OCI-LY3 (cell line): ENCODE results near the gene DNMT3B.

Source experiments
- H2AFZ ChIP-seq: fragments of 200-600, 300-600 bp; shearing (Covaris generic); 2 replicates; pipeline ENCODE4 v1.6.0; 2014; ENCODE audit warnings: antibody characterized with exemption, low read depth, low read length
- H3K27ac ChIP-seq: fragments of 200-600, 300-600 bp; sonication (generic); 2 replicates; pipeline ENCODE4 v1.5.1; 2014; ENCODE audit warnings: mild to moderate bottlenecking, low read length, moderate library complexity, mixed read lengths
- H3K27me3 ChIP-seq: fragments of 200-600, 300-600 bp; sonication (generic); 2 replicates; pipeline ENCODE4 v1.6.1; 2014; ENCODE audit warnings: low read depth, low read length, mixed read lengths
- H3K36me3 ChIP-seq: fragments of 200-600, 300-600 bp; sonication (generic); replicated peaks from 2 replicates; pipeline ENCODE3; 2014; ENCODE audit warnings: low read depth, low read length, mixed read lengths
- H3K4me1 ChIP-seq: fragments of 300-600, 200-600 bp; sonication (generic); 2 replicates; pipeline ENCODE4 v1.6.1; 2014; ENCODE audit warnings: low read length, mixed read lengths
- H3K4me2 ChIP-seq: fragments of 200-600, 300-600 bp; sonication (generic); 2 replicates; pipeline ENCODE4 v1.6.1; 2014; ENCODE audit warnings: low read length, mixed read lengths
- H3K4me3 ChIP-seq: fragments of 300-600, 200-600 bp; sonication (generic); 2 replicates; pipeline ENCODE4 v1.5.1; 2014; ENCODE audit warnings: antibody characterized with exemption, mild to moderate bottlenecking, low read length, moderate library complexity
- H3K79me2 ChIP-seq: fragments of 300-600, 200-600 bp; shearing (Covaris generic); 2 replicates; pipeline ENCODE4 v1.6.1; 2014; ENCODE audit warnings: mild to moderate bottlenecking, low read length, mixed read lengths
- H3K9ac ChIP-seq: fragments of 300-600, 200-600 bp; shearing (Covaris generic); 2 replicates; pipeline ENCODE4 v1.6.0; 2014; ENCODE audit warnings: mild to moderate bottlenecking, low read length, moderate library complexity
- H3K9me3 ChIP-seq: fragments of 200-600, 300-600 bp; shearing (Covaris generic); 2 replicates; pipeline ENCODE4 v1.6.1; 2014; ENCODE audit warnings: low read length, mixed read lengths; ENCODE audit not compliant: insufficient read depth
- H4K20me1 ChIP-seq: fragments of 200-600, 300-600 bp; sonication (generic); 2 replicates; pipeline ENCODE4 v1.6.1; 2016; ENCODE audit warnings: low read length, mixed read lengths; ENCODE audit not compliant: insufficient read depth
- CTCF ChIP-seq: fragments of 200-600, 300-600 bp; sonication (generic); IDR thresholded peaks from 2 replicates; pipeline ENCODE4 v1.5.1; 2014; ENCODE audit warnings: antibody characterized with exemption, low read length, low read depth
- EZH2phosphoT487 ChIP-seq: fragments of 200-600 bp; shearing (Covaris generic); IDR thresholded peaks from 2 replicates; pipeline ENCODE4 v1.6.1; 2018; ENCODE audit warnings: antibody characterized with exemption, mixed run types, low read depth

The DNMT3B gene

GRCh38 chr20:32784369-32785080 is 22.3 kb downstream of the DNMT3B start:
- Histone ChIP-seq H3K4me1 (no peaks in the 10 kb centered on the region), H3K9ac (no peak overlapping the region), H3K9me3 (no peaks in the 10 kb centered on the region), H3K79me2 (no peaks in the 10 kb centered on the region), H3K4me2 (no peak overlapping the region), H3K27me3 (no peaks in the 10 kb centered on the region), H4K20me1 (no peaks in the 10 kb centered on the region), H3K4me3 (no peak overlapping the region), H3K36me3 (no peaks in the 10 kb centered on the region), H3K27ac (no peak overlapping the region), H2AFZ (no peak overlapping the region)
- TF ChIP-seq EZH2phosphoT487 (no peak), CTCF (no peak)

GRCh38 chr20:32786059-32786760 is 24.0 kb downstream of the DNMT3B start:
- no peak overlapping the region for H3K4me3 ChIP-seq
- no peak overlapping the region for H3K9ac ChIP-seq
- no peak overlapping the region for H2AFZ ChIP-seq
- TF ChIP-seq CTCF: no peak
- H3K27me3 ChIP-seq: no peaks in the 10 kb centered on the region
- H3K9me3 ChIP-seq: no peaks in the 10 kb centered on the region
- no peaks in the 10 kb centered on the region for H3K36me3 ChIP-seq
- no peak overlapping the region for H3K27ac ChIP-seq
- H4K20me1 ChIP-seq: no peaks in the 10 kb centered on the region
- no peaks in the 10 kb centered on the region for H3K79me2 ChIP-seq
- peaks cover 10% of the 10 kb centered on the region for H3K4me1 ChIP-seq
- no peak overlapping the region for H3K4me2 ChIP-seq

- no peaks in the 10 kb centered on the region for H4K20me1 ChIP-seq
Observed at GRCh38 chr20:32787168-32787567, 25.0 kb downstream of the DNMT3B start.

More at GRCh38 chr20:32787168-32787567, 25.0 kb downstream of the DNMT3B start:
- Histone ChIP-seq H3K27ac (no peak overlapping the region), H3K36me3 (no peaks in the 10 kb centered on the region), H3K79me2 (no peaks in the 10 kb centered on the region), H3K4me3 (no peak overlapping the region), H3K9ac (no peak overlapping the region), H3K9me3 (no peaks in the 10 kb centered on the region), H3K4me2 (no peak overlapping the region), H2AFZ (no peak overlapping the region), H3K27me3 (no peaks in the 10 kb centered on the region), H3K4me1 (peaks cover 14% of the 10 kb centered on the region)
- no peak for TF ChIP-seq EZH2phosphoT487
- no peak for TF ChIP-seq CTCF
